ENCODE data around the gene ZDHHC22. TPM values are rescaled to one million over a fixed set of nuclear protein-coding genes. Genes with fewer than 3 reads are reported as not detected.

The ZDHHC22 gene
- total RNA-seq, 1 donor from 2014 or later: not detected

DNA sequence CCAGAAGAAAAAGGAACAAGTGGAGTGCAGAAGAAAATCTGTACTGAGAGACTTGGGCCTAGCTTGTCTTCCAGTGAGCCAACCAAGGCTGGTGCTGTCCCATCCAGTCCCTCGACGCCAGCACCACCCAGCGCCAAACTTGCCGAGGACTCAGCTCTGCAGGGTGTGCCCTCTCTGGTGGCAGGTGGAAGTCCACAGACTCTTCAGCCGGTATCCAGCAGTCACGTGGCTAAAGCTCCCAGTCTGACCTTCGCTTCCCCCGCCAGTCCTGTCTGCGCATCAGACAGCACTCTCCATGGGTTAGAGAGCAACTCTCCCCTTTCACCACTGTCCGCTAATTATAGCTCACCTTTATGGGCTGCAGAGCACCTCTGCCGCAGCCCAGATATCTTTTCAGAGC, 27.9 kb downstream of the ZDHHC22 start:
- no peak overlapping the region for H3K27ac Mint-ChIP-seq
- no peaks in the 10 kb centered on the region for H3K4me1 Mint-ChIP-seq
- H3K27me3 Mint-ChIP-seq: no peaks in the 10 kb centered on the region
- no peak overlapping the region for H3K4me3 Mint-ChIP-seq
- intact Hi-C loops (cut with micrococcal nuclease): no loop called here
- no peak for DNase-seq
- H3K36me3 Mint-ChIP-seq (ENCODE audit: low read depth): peaks cover 31% of the 10 kb centered on the region
- no peaks in the 10 kb centered on the region for H3K9me3 Mint-ChIP-seq

DNA sequence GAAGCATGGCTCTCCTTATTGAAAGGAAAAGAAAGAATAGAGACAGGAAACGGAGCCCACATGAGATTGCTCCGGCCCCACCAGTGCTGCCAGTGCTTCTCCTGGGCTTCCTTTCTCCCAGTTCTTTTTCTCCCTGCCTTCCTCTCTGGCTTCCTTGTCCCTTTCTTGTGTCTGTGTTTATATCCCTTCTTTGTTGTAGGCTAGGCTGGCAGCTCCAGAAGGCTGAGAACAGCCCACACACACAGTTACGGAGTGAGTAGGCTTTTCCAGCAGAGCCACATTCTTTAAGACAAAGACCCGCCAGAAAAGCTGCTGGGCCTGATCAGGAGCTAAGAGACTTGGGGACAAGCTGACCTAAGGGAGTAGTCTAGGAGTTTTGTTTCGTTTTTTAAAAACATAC, 30.6 kb downstream of the ZDHHC22 start:
- Mint-ChIP-seq H3K27ac (no peak overlapping the region), H3K27me3 (no peaks in the 10 kb centered on the region), H3K36me3 (ENCODE audit: low read depth) (peaks cover 38% of the 10 kb centered on the region), H3K9me3 (no peaks in the 10 kb centered on the region), H3K4me1 (no peaks in the 10 kb centered on the region), H3K4me3 (no peak overlapping the region)
- DNase-seq: no peak
- intact Hi-C loops (cut with micrococcal nuclease): no loop called here

DNA sequence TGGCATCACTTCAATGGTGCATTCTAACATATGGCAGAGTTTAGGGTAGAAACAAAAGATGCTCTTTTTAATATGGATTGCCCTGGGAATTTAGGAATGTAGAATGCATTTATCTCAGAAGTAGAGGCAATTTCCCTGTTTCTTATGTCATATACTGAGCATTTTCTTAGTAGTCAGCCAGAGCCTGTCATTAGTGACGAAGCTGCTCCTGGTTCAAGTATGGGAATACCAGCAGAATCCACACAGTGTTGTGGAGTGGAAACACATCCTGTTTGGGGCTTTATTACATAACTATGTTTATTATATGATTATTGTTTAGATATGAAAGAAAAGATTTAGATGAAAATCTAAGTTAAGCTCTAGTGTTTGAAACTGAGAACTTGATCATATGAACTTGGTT, 31.3 kb downstream of the ZDHHC22 start:
- Mint-ChIP-seq H3K27ac (no peak overlapping the region), H3K27me3 (no peaks in the 10 kb centered on the region), H3K36me3 (ENCODE audit: low read depth) (peaks cover 38% of the 10 kb centered on the region), H3K4me3 (no peak overlapping the region), H3K9me3 (no peaks in the 10 kb centered on the region), H3K4me1 (no peaks in the 10 kb centered on the region)
- intact Hi-C loops (cut with micrococcal nuclease): no loop called here
- no peak for DNase-seq

DNA sequence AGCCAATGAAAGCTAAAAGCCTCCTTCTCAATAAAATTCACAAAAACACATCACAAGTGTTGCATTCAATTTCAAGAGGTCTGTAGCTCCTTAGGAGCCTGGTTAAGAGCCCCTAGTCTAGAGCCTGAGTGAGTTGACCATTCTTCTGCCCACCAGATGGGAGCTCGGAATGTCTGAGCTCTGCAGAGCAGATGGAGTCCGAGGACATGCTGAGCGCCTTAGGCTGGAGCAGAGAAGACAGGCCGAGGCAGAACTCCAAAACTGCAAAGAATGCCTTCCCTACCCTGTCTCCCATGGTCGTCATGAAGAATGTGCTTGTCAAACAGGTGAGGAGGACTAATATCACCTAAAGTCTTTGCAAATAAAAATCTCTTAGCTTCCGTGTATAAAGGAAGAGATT, 31.9 kb downstream of the ZDHHC22 start:
- Mint-ChIP-seq H3K4me3 (no peak overlapping the region), H3K9me3 (no peaks in the 10 kb centered on the region), H3K36me3 (ENCODE audit: low read depth) (peaks cover 33% of the 10 kb centered on the region), H3K27ac (no peak overlapping the region), H3K4me1 (no peaks in the 10 kb centered on the region), H3K27me3 (no peaks in the 10 kb centered on the region)
- intact Hi-C loops (cut with micrococcal nuclease): loop anchor here (10.0 kb wide), 1 partner anchor 955 kb away; the partner anchor contains the start of gene GPATCH2L
- no peak for DNase-seq

DNA sequence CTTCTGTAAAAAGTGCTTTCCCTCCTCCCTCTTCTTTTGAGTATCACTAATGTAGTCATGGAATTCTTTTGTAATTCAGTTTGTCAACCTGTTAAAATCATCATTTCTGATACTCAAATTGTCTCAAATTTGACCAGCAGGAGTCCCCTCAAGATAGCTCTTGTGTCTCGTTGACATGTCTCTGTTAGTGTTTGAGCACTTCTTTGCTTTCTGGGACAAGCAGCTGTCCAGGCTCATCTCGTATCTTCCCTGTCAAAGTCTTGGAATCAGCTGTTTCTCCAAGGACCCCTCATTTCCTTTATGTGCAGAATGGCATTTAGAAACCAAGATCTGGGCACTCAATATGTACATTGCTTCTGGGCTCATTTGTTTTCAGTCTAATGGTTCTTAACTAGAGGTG, 32.8 kb downstream of the ZDHHC22 start:
- Mint-ChIP-seq H3K27me3 (no peaks in the 10 kb centered on the region), H3K4me3 (no peak overlapping the region), H3K27ac (no peak overlapping the region), H3K9me3 (no peaks in the 10 kb centered on the region), H3K4me1 (no peaks in the 10 kb centered on the region), H3K36me3 (ENCODE audit: low read depth) (peaks cover 30% of the 10 kb centered on the region)
- intact Hi-C loops (cut with micrococcal nuclease): loop anchor here (10.0 kb wide), 1 partner anchor 954 kb away; the partner anchor contains the start of gene GPATCH2L
- DNase-seq: no peak

DNA sequence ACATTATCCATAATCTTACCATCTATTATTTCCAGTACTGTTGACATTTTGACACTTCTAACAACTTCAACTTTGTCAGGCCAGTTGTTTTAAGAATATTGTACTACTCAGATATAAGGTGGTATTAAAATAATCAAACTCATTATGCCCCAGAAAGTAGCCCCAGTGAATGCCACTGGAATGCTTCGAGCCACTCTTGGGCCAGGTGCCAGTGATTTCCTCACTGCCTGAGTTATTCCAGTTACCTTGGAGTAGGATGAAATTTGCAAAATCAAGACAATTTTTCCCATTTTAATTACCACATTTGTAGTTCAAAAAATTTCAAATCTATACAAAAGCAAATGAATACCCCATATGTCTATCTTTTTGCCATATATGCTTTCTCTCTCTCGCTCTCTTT, 34.4 kb downstream of the ZDHHC22 start:
- Mint-ChIP-seq H3K27ac (no peak overlapping the region), H3K27me3 (no peaks in the 10 kb centered on the region), H3K4me1 (no peaks in the 10 kb centered on the region), H3K4me3 (no peak overlapping the region), H3K36me3 (ENCODE audit: low read depth) (peaks cover 23% of the 10 kb centered on the region), H3K9me3 (no peaks in the 10 kb centered on the region)
- no peak for DNase-seq
- intact Hi-C loops (cut with micrococcal nuclease): loop anchor here (10.0 kb wide), 1 partner anchor 952 kb away; the partner anchor contains the start of gene GPATCH2L

DNA sequence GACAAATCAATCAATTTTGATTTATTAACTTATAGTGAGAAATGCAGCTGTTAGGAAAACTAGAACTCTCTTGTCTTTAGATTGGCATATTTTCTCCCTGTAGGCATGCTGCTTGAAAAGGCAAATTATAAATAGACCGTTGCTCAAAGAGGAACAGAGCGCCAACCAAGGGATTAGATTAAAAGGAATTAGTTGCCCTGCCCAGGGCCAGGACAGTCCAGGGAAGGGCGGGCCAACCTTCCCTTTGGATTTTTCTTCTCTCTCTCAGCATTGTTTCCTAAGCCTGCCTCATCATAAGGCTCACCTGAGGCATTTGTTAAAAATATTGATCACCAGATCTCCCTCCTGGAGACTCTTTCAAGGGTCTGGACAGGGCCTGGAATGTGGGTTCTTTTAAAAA, 34.9 kb downstream of the ZDHHC22 start:
- Mint-ChIP-seq H3K27me3 (no peaks in the 10 kb centered on the region), H3K27ac (no peak overlapping the region), H3K4me3 (no peak overlapping the region), H3K36me3 (ENCODE audit: low read depth) (peaks cover 23% of the 10 kb centered on the region), H3K9me3 (no peaks in the 10 kb centered on the region), H3K4me1 (no peaks in the 10 kb centered on the region)
- intact Hi-C loops (cut with micrococcal nuclease): loop anchor here (10.0 kb wide), 1 partner anchor 952 kb away; the partner anchor contains the start of gene GPATCH2L
- no peak for DNase-seq

DNA sequence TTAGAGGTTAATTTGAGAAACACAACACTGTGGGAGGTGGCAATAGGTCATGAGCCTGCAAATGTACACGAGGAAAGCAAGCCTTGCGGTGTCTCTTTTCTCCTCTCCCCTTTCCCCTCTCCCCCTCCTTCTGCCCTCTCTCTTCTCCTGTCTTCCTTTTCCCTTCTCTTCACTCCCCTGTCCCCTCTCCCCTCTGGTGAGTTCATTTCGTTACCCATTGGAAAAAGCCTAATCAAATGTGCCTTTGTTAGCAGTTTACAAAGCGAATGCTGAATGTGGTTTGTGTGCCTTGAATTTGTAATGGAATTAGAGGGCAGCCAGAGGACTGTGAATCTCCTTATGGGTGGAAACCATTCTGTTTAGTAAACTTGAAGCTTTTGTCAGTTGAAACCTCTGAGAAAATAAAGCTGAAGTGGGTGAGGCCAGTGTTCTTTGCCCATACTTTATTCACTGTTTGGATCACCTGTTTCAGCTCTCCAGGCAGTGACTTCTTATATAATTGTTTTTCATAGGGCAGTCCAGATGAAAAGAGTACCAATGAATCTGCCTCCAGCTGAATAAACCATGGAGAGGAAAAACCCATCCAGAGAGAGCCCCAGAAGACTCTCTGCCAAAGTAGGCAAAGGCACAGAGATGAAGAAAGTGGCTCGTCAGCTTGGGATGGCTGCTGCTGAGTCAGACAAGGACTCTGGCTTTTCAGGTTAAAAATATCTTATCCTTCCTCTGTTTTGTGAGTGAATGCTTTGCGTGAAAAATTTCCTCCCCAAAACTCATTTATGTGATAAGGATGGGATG, 36.2 kb downstream of the ZDHHC22 start:
- intact Hi-C loops (cut with micrococcal nuclease): loop anchor here (10.0 kb wide), 1 partner anchor 951 kb away; the partner anchor contains the start of gene GPATCH2L
- no peak overlapping the region for H3K27ac Mint-ChIP-seq
- H3K36me3 Mint-ChIP-seq (ENCODE audit: low read depth): peaks cover 20% of the 10 kb centered on the region
- H3K9me3 Mint-ChIP-seq: no peaks in the 10 kb centered on the region
- H3K4me1 Mint-ChIP-seq: peaks cover 4% of the 10 kb centered on the region
- DNase-seq: peak; percentile 49
- H3K27me3 Mint-ChIP-seq: no peaks in the 10 kb centered on the region
- no peak overlapping the region for H3K4me3 Mint-ChIP-seq

DNA sequence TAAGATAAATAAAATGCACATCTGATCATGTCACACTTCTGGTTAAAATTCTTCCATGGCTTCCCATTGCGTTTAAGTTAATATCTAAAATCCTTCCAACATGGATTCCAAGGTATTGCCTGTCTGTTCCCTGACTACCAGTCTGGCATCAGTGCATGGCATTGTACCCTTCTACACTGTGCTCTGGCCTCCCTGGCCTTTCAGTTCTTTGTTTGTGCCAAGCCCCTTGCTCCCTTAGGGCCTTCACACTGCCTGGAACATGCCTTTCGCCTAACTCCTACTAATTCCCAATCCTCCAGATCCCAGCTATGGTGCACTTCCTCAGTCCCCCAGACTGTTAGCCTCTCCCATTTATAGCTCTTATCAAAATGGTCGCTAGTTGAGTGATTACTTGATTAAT, 37.2 kb downstream of the ZDHHC22 start:
- Mint-ChIP-seq H3K4me3 (no peak overlapping the region), H3K4me1 (peaks cover 9% of the 10 kb centered on the region), H3K27ac (no peak overlapping the region), H3K9me3 (no peaks in the 10 kb centered on the region), H3K27me3 (no peaks in the 10 kb centered on the region), H3K36me3 (ENCODE audit: low read depth) (peaks cover 18% of the 10 kb centered on the region)
- DNase-seq: no peak
- intact Hi-C loops (cut with micrococcal nuclease): loop anchor here (10.0 kb wide), 1 partner anchor 950 kb away; the partner anchor contains the start of gene GPATCH2L

DNA sequence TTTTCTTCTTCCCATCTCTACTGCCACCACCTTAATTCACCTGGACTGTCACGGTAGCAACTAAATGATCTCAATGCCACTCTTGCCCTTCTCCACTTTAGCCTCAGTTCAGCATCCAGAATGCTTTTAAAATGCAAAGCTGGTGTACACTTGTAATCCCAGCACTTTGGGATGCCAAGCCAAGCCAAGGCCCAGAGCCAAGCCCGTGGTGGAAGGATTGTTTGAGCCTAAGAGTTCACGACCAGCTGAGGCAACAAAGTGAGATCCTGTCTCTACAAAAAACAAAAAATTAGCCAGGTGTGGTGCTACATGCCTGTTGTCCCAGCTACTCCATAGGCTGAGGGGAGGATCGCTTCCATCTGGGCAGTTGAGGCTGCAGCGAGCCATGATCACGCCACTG, 37.6 kb downstream of the ZDHHC22 start:
- Mint-ChIP-seq H3K4me3 (no peak overlapping the region), H3K9me3 (no peaks in the 10 kb centered on the region), H3K27me3 (no peaks in the 10 kb centered on the region), H3K4me1 (peaks cover 13% of the 10 kb centered on the region), H3K36me3 (ENCODE audit: low read depth) (peaks cover 15% of the 10 kb centered on the region), H3K27ac (no peak overlapping the region)
- intact Hi-C loops (cut with micrococcal nuclease): loop anchor here (10.0 kb wide), 1 partner anchor 949 kb away; the partner anchor contains the start of gene GPATCH2L
- DNase-seq: no peak

DNA sequence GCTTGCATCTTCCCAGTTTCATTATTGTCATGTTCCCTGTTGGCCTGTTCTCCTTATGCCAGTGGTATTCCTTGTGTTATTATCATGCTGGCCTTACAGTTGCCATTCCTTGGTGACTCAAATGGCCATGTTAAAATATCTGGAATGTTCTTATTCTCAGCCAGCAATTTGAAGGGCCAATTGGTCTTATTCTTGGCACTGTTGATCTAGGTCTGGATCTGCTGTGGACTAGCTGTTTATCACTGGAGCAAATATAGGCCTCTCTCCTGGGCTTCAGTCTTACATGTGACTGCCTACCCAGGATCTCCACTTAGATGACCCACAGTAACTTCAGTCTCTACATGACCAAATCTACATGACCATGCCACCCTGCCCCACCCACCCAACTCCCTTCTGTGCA, 38.1 kb downstream of the ZDHHC22 start:
- Mint-ChIP-seq H3K4me1 (peaks cover 18% of the 10 kb centered on the region), H3K9me3 (no peaks in the 10 kb centered on the region), H3K27me3 (no peaks in the 10 kb centered on the region), H3K4me3 (no peak overlapping the region), H3K27ac (no peak overlapping the region), H3K36me3 (ENCODE audit: low read depth) (peaks cover 13% of the 10 kb centered on the region)
- DNase-seq: no peak
- intact Hi-C loops (cut with micrococcal nuclease): loop anchor here (10.0 kb wide), 1 partner anchor 949 kb away; the partner anchor contains the start of gene GPATCH2L

DNA sequence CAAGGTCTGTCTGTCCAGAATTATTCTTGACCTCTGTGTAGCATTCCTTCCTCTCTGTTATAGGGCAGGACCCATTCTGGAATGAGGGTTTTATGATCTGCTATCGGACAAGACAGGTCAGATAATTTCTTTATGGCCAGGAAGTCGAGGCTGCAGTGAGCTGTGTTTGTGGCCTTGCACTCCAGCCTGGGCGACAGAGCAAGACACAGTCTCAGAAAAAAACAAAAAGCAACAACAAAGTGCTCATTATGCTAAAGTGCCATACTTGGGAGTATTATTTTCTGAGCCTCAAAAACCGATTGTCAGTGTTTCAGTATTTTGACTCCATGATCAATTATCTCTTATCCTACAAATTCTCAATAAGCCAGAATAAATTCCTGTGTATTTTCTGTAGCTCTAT, 39.4 kb downstream of the ZDHHC22 start:
- no peak overlapping the region for H3K27ac Mint-ChIP-seq
- H3K27me3 Mint-ChIP-seq: no peaks in the 10 kb centered on the region
- no peaks in the 10 kb centered on the region for H3K9me3 Mint-ChIP-seq
- intact Hi-C loops (cut with micrococcal nuclease): loop anchor here (10.0 kb wide), 1 partner anchor 947 kb away; the partner anchor contains the start of gene GPATCH2L
- H3K4me3 Mint-ChIP-seq: no peak overlapping the region
- peaks cover 25% of the 10 kb centered on the region for H3K4me1 Mint-ChIP-seq
- peaks cover 11% of the 10 kb centered on the region for H3K36me3 Mint-ChIP-seq (ENCODE audit: low read depth)
- DNase-seq: no peak

DNA sequence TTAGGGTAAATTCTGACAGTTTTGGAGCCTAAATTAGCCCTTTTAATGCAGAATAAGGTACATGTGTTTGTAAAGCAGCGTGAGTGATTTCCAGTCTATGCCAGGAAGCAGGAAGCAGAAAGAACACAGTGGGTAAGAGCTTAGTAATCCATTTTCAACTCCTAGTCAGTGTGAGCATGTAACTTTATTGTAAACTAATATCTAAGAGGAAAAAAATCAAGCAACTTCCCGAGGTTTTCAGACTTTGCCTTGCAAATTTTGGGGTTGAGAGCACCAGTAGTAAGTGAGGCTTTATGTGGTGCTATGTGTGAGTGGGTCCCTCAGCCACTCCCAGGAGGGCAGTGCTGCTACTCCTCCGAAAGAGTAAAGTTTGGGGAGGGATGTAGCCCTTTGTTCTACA, 40.6 kb downstream of the ZDHHC22 start:
- no peak overlapping the region for H3K4me3 Mint-ChIP-seq
- H3K9me3 Mint-ChIP-seq: no peaks in the 10 kb centered on the region
- intact Hi-C loops (cut with micrococcal nuclease): loop anchor here (10.0 kb wide), 1 partner anchor 946 kb away; the partner anchor contains the start of gene GPATCH2L
- peaks cover 6% of the 10 kb centered on the region for H3K36me3 Mint-ChIP-seq (ENCODE audit: low read depth)
- no peaks in the 10 kb centered on the region for H3K27me3 Mint-ChIP-seq
- no peak overlapping the region for H3K27ac Mint-ChIP-seq
- H3K4me1 Mint-ChIP-seq: peaks cover 32% of the 10 kb centered on the region
- DNase-seq: no peak

DNA sequence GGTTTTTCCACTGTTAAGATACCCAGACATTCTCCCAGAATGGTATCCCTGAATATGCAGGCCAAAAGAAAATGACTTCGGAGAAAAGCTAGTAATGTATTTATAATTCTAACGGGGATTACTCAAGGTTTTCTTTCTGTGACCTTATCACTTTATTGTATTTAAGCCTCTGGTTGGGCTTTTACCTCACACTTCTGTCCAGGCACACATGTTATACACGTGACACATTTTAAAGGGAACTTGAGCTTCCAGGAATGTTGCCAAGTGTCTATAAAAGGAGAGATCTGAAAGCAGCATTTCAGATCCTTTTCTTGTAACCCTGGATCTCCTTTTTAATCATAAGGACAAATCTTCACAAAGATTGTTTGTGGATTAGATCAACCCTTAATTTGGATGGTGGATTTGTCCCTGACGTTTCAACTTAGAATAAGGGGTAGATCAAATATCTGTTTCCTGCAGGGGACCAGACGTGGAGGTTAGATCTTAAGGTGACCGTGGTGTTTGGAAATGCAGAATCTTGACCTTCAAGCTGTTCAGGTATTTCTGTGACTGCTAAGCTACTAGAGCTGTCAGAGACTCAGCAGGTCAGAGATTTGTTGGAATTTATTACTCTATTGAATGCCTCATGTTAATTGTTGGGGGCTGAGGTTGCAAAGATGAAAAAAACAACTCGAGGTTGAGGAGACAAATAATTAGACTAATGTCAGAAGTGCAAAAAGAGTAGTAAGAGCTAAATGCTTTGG, 42.0 kb downstream of the ZDHHC22 start:
- intact Hi-C loops (cut with micrococcal nuclease): loop anchor here (2.0 to 10.0 kb wide), 5 partner anchors 21 to 945 kb away; partner anchors contain the start of genes GPATCH2L, SAMD15 and TMED8
- Mint-ChIP-seq H3K4me3 (peak overlapping the region; percentile 87), H3K4me1 (peaks cover 35% of the 10 kb centered on the region), H3K27me3 (peaks cover 3% of the 10 kb centered on the region), H3K9me3 (no peaks in the 10 kb centered on the region), H3K27ac (no peak overlapping the region), H3K36me3 (ENCODE audit: low read depth) (peaks cover 6% of the 10 kb centered on the region)
- no peak for DNase-seq
